Activated CD8-positive, alpha-beta T cell treated with anti-CD3 and anti-CD28 coated beads, Interleukin-2, amount 10 ng/mL, durations not matched to agents 7 days and 5 days (primary cell): Measurements from ENCODE around the gene GPC6. TPM values are rescaled to one million over a fixed set of nuclear protein-coding genes. Genes with fewer than 3 reads are reported as not detected.

Experiments
- ATAC-seq: fragments of 150-1000 bp; cut with Tn5 transposase; one replicate; pipeline ENCODE4 v1.10.0; 2021; ENCODE audit warnings: moderate library complexity
- CTCF ChIA-PET: fragments of 350-600 bp; sonication (Branson Sonifier 250); formaldehyde crosslinking; loops from one replicate; lab custom pipeline; 2021; ENCODE audit warnings: antibody characterized with exemption; lab: Charles Lee
- POLR2A ChIA-PET: fragments of 350-600 bp; sonication (Branson Sonifier 250); formaldehyde crosslinking; loops from one replicate; lab custom pipeline; 2021; ENCODE audit warnings: antibody characterized with exemption; lab: Charles Lee
- DNase-seq: peaks from one replicate; pipeline ENCODE4 v3.0.0-alpha.2; 2020
- H3K27ac Mint-ChIP-seq: one replicate; pipeline ENCODE4 v1.8.0; 2021; ENCODE audit warnings: mild to moderate bottlenecking, mixed read lengths
- H3K27me3 Mint-ChIP-seq: one replicate; pipeline ENCODE4 v1.8.0; 2021; ENCODE audit warnings: low read depth, mixed read lengths
- H3K36me3 Mint-ChIP-seq: one replicate; pipeline ENCODE4 v1.8.0; 2021; ENCODE audit warnings: low read depth, mixed read lengths
- H3K4me1 Mint-ChIP-seq: one replicate; pipeline ENCODE4 v1.8.0; 2021; ENCODE audit warnings: low read depth, mixed read lengths
- H3K4me3 Mint-ChIP-seq: one replicate; pipeline ENCODE4 v1.8.0; 2021; ENCODE audit warnings: mild to moderate bottlenecking, mixed read lengths
- H3K9me3 Mint-ChIP-seq: one replicate; pipeline ENCODE4 v1.8.0; 2022; ENCODE audit warnings: mixed read lengths; ENCODE audit not compliant: insufficient read depth
- total RNA-seq, 2 experiments: library from RNA; stranded (reverse); gene quantifications; one replicate each; pipeline ENCODE4 v1.2.3, GENCODE V29; 2021

GPC6 gene
- total RNA-seq, 2 experiments from 2014 or later: not detected

DNA sequence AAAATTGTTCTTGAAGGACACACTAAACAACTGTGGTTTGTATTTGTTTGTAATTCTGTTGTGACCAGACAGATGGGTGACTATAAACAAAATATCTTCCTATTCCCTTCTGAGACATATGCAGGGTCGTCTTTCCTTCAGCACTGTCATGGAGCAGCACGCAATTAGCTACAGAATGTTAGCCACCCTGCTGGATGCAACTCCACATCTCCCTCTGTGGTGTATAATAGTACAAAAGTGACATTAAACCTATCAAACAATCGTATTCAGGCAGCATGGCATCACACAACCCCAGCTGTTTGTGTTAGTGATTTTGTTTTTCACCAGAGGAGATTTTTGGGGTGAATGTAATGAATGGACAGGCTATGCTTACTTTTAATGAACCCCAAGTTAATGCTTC lies 146.2 kb downstream of the GPC6 start:
- Mint-ChIP-seq H3K27me3 (no peaks in the 10 kb centered on the region), H3K36me3 (no peaks in the 10 kb centered on the region), H3K27ac (no peak overlapping the region), H3K4me3 (no peak overlapping the region), H3K4me1 (no peaks in the 10 kb centered on the region), H3K9me3 (no peaks in the 10 kb centered on the region)
- ATAC-seq: no peak
- DNase-seq: no peak
- ChIA-PET POLR2A (no interaction called here), CTCF (no interaction called here)

DNA sequence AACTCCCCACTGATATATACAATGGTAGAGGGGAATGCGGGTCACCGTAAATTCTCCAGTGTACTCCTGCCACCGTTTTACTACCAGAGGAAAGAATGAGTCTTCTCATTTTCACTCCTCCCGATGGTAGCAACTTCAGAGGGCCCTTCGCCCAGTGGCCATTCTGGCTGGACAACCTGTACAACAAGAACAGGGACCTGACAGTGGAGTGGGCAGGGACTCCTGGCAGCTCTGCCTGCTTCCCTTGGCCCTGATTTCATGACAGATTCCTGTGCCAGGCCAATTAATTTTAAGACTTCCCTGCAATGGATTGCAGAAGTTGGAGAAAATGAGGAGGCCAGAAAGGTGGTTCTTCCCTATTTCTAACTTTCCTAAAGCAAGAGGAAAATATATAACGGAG lies 148.9 kb downstream of the GPC6 start:
- Mint-ChIP-seq H3K27ac (no peak overlapping the region), H3K9me3 (no peaks in the 10 kb centered on the region), H3K4me3 (no peak overlapping the region), H3K27me3 (no peaks in the 10 kb centered on the region), H3K4me1 (no peaks in the 10 kb centered on the region), H3K36me3 (no peaks in the 10 kb centered on the region)
- ATAC-seq (no peak), DNase-seq (no peak)
- CTCF ChIA-PET: no interaction called here
- POLR2A ChIA-PET: no interaction called here

DNA sequence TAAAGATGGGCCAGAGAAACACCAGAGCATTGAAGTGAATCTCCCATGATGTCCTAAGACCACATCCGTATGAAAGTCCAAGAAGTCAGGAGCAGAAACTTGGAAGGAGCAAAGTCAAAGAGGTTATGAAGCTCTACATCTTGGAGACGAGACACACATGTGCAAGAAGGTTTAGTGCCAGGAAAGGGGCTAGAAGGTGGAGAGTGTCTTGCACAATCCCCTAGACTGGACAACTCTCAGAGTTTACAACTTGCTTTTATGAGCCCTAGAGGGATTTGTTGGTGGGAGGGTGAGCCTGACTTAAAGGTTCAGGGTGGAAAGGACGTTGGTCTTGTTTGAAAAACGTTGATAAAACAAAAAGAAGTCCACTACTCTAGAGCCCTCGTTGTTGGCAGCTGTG lies 150.6 kb downstream of the GPC6 start:
- Mint-ChIP-seq H3K4me3 (no peak overlapping the region), H3K27ac (no peak overlapping the region), H3K4me1 (no peaks in the 10 kb centered on the region), H3K36me3 (no peaks in the 10 kb centered on the region), H3K9me3 (no peaks in the 10 kb centered on the region), H3K27me3 (no peaks in the 10 kb centered on the region)
- ATAC-seq (no peak), DNase-seq (no peak)
- ChIA-PET CTCF (no interaction called here), POLR2A (no interaction called here)

DNA sequence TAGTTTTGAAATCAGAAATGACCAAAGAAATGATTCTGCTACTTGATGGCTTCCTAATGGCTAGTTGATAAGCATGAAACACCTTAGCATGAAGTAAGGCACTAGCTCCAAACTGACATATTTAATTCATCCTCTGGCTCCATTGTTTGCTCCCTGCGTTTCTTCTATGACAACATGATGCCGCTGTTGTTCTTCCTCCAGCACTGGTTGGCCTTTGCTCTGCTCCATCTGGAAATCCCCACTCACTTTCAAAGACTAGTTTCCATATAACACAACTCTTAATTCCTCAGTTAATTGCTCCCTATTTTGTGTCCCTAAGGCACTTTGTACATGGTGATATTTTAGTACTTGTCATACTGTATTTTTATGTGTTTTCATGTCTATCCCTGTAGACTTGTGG lies 151.6 kb downstream of the GPC6 start:
- ATAC-seq (no peak), DNase-seq (no peak)
- Mint-ChIP-seq H3K27ac (no peak overlapping the region), H3K36me3 (no peaks in the 10 kb centered on the region), H3K27me3 (no peaks in the 10 kb centered on the region), H3K4me1 (no peaks in the 10 kb centered on the region), H3K9me3 (no peaks in the 10 kb centered on the region), H3K4me3 (no peak overlapping the region)
- ChIA-PET POLR2A (no interaction called here), CTCF (no interaction called here)

DNA sequence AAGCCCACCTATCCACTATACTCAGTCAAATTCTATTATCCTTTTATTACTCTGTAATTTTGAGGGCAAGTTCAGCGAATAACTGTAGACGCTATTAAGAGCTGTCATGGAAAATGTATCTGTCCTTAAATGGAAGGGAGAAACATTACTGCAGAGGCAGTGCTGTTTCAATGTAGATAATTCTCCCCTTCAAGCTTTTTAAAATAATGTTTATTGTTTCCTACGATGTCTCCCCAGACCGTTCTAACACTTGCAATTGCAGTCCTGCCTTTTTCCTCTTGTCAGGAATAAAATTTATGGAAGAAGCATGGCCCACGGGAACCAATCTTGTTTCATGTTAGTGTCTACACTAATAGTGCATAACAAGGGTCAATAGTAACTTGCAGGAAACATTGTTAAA lies 159.5 kb downstream of the GPC6 start:
- no peaks in the 10 kb centered on the region for H3K4me1 Mint-ChIP-seq
- no peaks in the 10 kb centered on the region for H3K36me3 Mint-ChIP-seq
- H3K27ac Mint-ChIP-seq: no peak overlapping the region
- H3K4me3 Mint-ChIP-seq: no peak overlapping the region
- CTCF ChIA-PET: no interaction called here
- no peaks in the 10 kb centered on the region for H3K9me3 Mint-ChIP-seq
- DNase-seq (no peak), ATAC-seq (no peak)
- no peaks in the 10 kb centered on the region for H3K27me3 Mint-ChIP-seq
- POLR2A ChIA-PET: no interaction called here

DNA sequence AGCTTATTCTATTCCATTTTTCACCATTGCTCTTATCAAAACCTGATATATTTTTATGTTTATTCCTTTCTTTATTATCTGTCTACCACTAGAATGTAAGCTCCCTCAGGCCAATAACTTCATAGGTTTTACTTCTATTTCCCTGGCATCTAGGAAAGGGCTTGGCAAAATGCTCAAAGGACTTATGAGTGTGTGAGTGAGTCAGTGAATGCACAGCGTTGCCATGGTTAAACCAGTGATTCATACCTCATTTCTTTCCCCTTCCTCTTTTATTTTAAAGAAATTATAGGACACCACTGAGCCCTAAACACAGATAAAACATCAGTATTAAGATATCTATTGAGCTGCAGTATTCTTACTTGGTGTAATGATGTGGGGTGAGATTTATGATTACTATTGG lies 162.1 kb downstream of the GPC6 start:
- ChIA-PET CTCF (no interaction called here), POLR2A (no interaction called here)
- H3K4me1 Mint-ChIP-seq: no peaks in the 10 kb centered on the region
- H3K4me3 Mint-ChIP-seq: no peak overlapping the region
- no peaks in the 10 kb centered on the region for H3K27me3 Mint-ChIP-seq
- no peaks in the 10 kb centered on the region for H3K36me3 Mint-ChIP-seq
- no peak overlapping the region for H3K27ac Mint-ChIP-seq
- DNase-seq: no peak
- no peaks in the 10 kb centered on the region for H3K9me3 Mint-ChIP-seq
- ATAC-seq: no peak

DNA sequence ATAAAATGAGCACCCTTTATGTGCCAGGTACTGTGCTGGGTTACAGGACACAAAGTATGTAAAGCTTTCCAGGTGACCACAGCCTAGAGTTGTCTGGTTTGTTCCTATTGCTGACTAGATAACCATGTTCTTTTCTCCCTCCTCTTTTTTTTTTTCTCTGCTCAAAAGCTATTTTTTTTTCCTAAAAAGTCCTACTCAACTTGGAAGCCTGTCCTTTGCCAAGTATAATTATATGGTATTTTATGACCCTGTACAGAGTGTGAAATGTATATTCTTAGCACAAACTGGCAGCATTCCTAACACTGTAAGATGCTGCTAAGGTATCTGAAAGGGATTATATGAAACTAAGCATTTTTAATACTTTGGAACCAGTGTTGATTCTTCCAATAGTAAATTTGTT lies 171.0 kb downstream of the GPC6 start:
- H3K4me3 Mint-ChIP-seq: no peak overlapping the region
- no peaks in the 10 kb centered on the region for H3K36me3 Mint-ChIP-seq
- no peak overlapping the region for H3K27ac Mint-ChIP-seq
- H3K27me3 Mint-ChIP-seq: no peaks in the 10 kb centered on the region
- H3K9me3 Mint-ChIP-seq: no peaks in the 10 kb centered on the region
- DNase-seq: no peak
- no peak for ATAC-seq
- POLR2A ChIA-PET: no interaction called here
- H3K4me1 Mint-ChIP-seq: no peaks in the 10 kb centered on the region
- CTCF ChIA-PET: no interaction called here

DNA sequence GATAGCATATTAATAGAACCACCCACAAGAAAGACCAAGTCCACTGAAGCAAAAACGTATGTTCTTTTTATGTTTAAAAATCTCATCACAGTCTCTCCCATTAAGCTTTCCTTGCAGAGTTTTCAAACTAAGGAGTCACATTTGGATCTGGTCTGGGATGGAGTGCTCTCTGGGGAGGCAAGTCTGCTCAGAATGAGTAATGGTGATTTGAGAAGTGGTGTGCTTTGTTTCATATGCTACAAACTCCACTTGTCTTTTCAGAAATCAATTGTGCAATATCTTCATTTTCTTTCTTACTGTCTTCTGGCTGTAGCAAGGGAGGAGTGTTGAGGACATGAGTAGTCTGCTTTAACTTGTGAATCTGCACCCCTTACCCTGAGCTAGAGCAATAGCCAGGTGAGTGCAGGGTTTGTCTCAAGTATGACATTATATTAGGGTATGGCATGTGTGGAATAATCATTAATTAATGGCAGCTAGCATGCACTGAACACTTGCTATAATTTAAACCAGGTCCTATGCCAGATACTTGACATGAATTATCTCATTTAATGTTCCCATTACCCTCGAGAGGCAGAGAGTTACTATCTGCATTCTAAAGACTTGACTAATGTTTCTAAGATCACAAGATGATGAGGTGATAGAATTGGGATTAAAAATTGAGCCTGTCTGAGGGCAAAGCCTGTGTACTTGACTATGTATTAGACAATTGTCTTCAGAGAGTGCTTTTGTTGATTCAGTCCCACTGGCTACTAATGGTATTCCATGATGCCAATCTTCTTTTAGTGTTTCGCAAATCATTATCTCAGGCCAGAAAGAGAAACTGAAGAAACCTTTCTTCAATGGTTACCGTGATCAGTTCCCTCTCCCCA lies 171.8 kb downstream of the GPC6 start:
- ChIA-PET CTCF (no interaction called here), POLR2A (no interaction called here)
- Mint-ChIP-seq H3K27ac (no peak overlapping the region), H3K36me3 (no peaks in the 10 kb centered on the region), H3K9me3 (no peaks in the 10 kb centered on the region), H3K4me1 (no peaks in the 10 kb centered on the region), H3K4me3 (no peak overlapping the region), H3K27me3 (no peaks in the 10 kb centered on the region)
- DNase-seq (no peak), ATAC-seq (no peak)

DNA sequence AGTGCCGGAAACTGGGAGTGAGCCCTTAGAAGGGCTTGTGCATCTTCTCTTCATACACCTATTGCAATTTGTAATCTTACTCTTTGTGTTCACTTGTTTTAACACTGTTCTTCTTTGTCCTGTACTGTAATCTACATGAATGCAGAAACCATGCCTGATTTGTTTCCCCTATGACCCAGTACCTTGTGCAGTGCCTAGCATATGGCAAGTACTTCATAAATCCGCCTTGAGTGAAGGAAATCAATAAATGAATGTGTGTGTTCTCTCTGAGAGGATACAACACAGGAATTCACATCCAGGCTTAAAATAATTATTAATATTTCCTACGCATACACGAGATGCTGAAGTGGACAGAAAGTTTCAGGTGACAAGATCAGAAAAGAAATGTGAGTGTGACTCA lies 172.6 kb downstream of the GPC6 start:
- DNase-seq (no peak), ATAC-seq (no peak)
- Mint-ChIP-seq H3K4me3 (no peak overlapping the region), H3K9me3 (no peaks in the 10 kb centered on the region), H3K27me3 (no peaks in the 10 kb centered on the region), H3K27ac (no peak overlapping the region), H3K4me1 (no peaks in the 10 kb centered on the region), H3K36me3 (no peaks in the 10 kb centered on the region)
- POLR2A ChIA-PET: no interaction called here
- CTCF ChIA-PET: no interaction called here

DNA sequence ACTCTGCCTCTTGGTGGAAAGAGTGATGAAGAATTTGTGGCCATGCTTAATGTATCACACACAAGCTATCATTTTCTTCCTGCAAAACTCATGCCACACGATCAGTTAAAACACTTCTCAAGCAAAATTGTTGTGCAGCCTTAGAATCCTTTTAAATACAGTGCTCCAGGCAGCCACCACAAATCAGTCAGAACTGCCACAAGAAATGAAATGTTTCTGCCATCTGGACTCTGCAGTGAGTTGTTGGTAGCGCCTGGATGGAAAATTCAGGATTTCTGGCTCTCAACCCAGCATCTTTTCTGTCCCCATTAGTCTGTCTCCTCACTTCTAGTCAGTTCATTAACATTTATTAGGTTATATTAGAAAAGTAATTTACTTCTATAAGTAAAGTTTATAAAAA lies 179.5 kb downstream of the GPC6 start:
- CTCF ChIA-PET: no interaction called here
- H3K27ac Mint-ChIP-seq: no peak overlapping the region
- H3K9me3 Mint-ChIP-seq: no peaks in the 10 kb centered on the region
- DNase-seq: no peak
- no peaks in the 10 kb centered on the region for H3K27me3 Mint-ChIP-seq
- no peak overlapping the region for H3K4me3 Mint-ChIP-seq
- H3K36me3 Mint-ChIP-seq: no peaks in the 10 kb centered on the region
- H3K4me1 Mint-ChIP-seq: no peaks in the 10 kb centered on the region
- POLR2A ChIA-PET: no interaction called here
- no peak for ATAC-seq

DNA sequence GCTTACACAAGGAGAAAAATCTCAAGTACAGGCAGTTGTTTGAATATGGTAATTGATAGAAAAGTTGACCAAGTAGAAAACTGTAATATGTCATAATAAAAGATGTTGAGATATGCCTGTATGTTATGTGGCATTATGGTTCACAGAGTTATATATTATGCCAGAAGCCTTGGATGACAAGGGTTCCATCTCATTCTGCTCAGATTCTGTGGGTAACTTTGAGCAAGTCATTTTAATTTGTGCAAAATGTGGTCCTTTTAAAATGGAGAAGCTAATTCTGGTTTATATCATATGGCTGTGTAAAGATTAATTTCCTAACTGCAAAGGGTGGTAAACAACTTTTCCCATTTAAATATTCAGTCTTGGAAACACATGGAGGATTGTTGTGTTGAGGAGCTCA lies 180.9 kb downstream of the GPC6 start:
- DNase-seq (no peak), ATAC-seq (no peak)
- no peak overlapping the region for H3K4me3 Mint-ChIP-seq
- no peak overlapping the region for H3K27ac Mint-ChIP-seq
- H3K9me3 Mint-ChIP-seq: no peaks in the 10 kb centered on the region
- ChIA-PET CTCF (no interaction called here), POLR2A (no interaction called here)
- no peaks in the 10 kb centered on the region for H3K4me1 Mint-ChIP-seq
- no peaks in the 10 kb centered on the region for H3K36me3 Mint-ChIP-seq
- no peaks in the 10 kb centered on the region for H3K27me3 Mint-ChIP-seq

DNA sequence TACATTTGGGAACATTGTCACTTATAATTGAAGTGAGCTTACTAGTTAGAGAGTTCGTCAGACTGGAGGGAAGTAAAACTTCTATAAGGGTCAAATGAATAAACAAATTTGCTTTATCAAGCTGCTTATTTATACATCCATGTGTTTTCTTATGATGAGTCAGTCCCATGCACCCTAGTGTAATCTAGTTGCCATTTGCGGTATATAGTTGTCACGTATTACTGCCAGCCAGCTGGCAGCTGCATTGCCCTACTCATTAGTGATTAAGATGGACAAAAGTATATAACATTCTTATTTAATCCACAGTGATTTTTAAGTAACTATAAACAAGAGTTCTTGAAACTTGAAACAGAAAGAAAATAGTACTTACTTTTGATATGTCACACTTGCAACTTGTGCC lies 182.4 kb downstream of the GPC6 start:
- no peaks in the 10 kb centered on the region for H3K27me3 Mint-ChIP-seq
- ChIA-PET POLR2A (no interaction called here), CTCF (no interaction called here)
- H3K4me1 Mint-ChIP-seq: no peaks in the 10 kb centered on the region
- H3K36me3 Mint-ChIP-seq: no peaks in the 10 kb centered on the region
- ATAC-seq (no peak), DNase-seq (no peak)
- H3K9me3 Mint-ChIP-seq: no peaks in the 10 kb centered on the region
- H3K27ac Mint-ChIP-seq: no peak overlapping the region
- no peak overlapping the region for H3K4me3 Mint-ChIP-seq

DNA sequence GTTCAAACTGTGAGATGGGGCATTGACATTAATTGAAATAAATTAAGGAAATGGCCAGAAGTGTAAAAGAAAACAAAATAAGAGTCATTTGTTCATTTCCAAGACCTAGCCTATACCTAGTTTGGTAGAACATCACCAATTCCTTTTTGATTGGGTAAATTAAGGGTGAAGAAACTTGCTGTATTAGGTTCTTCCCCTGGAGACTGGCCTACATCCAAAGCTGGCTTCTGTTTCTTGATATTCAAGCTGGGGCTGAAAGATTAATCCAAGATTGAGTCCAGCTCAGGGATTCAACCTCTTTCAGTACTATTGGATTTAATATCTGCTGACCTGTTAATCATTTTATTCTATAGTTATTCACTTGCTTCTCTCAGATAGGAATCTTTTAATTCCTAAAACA lies 183.2 kb downstream of the GPC6 start:
- no peaks in the 10 kb centered on the region for H3K36me3 Mint-ChIP-seq
- ATAC-seq (no peak), DNase-seq (no peak)
- POLR2A ChIA-PET: no interaction called here
- CTCF ChIA-PET: no interaction called here
- H3K4me1 Mint-ChIP-seq: no peaks in the 10 kb centered on the region
- H3K27ac Mint-ChIP-seq: no peak overlapping the region
- H3K4me3 Mint-ChIP-seq: no peak overlapping the region
- no peaks in the 10 kb centered on the region for H3K27me3 Mint-ChIP-seq
- H3K9me3 Mint-ChIP-seq: no peaks in the 10 kb centered on the region
